K562 (cell line): Measurements from ENCODE around the gene HYOU1. TPM values are rescaled to one million over a fixed set of nuclear protein-coding genes. Genes with fewer than 3 reads are reported as not detected.
A peak's percentile ranks its signal among the peaks of the same experiment; 100 is the strongest.

ENCODE experiments used
- BCOR ChIP-seq: fragments of 450-650 bp; IDR thresholded peaks from 2 replicates; pipeline ENCODE4 v1.6.1; 2016
- CEBPZ ChIP-seq: fragments of 150-350 bp; IDR thresholded peaks from 2 replicates; pipeline ENCODE4 v1.6.1; 2014; ENCODE audit warnings: low read depth, mild to moderate bottlenecking, low read length, borderline replicate concordance
- CUX1 ChIP-seq: fragments of 200-800 bp; sonication (Bioruptor generic); IDR thresholded peaks from 2 replicates; pipeline ENCODE4 v1.6.1; 2016; ENCODE audit warnings: missing genetic modification characterization, missing compliant biosample characterization
- HDAC6 ChIP-seq: IDR thresholded peaks from 2 replicates; pipeline ENCODE4 v1.6.1; 2012; ENCODE audit warnings: low read depth, mild to moderate bottlenecking, control low read depth, inconsistent platforms, low read length, moderate library complexity
- HEY1 ChIP-seq: fragments of 250-450 bp; sonication (Bioruptor Pico); IDR thresholded peaks from 2 replicates; pipeline ENCODE4 v1.5.0; 2020; ENCODE audit warnings: mild to moderate bottlenecking, moderate library complexity, borderline replicate concordance
- HMG20A ChIP-seq: fragments of 450-650 bp; formaldehyde crosslinking; conservative IDR thresholded peaks from 2 replicates; pipeline ENCODE4 v1.4.0; 2020; ENCODE audit warnings: mild to moderate bottlenecking, mixed read lengths
- KDM4B ChIP-seq, 2 experiments: fragments of 450-650 bp in 1 of 2; sonication (generic) in 1 of 2; IDR thresholded peaks; 2 replicates each; pipeline ENCODE4 v1.6.1; 2016 to 2017; ENCODE audit warnings: borderline replicate concordance in 2 of 2, antibody characterized with exemption in 1 of 2, low read depth in 1 of 2, mild to moderate bottlenecking in 1 of 2
- MYBL2 ChIP-seq, 2 experiments: fragments of 450-650 bp in 1 of 2; sonication (generic) in 1 of 2; formaldehyde crosslinking in 1 of 2; IDR thresholded peaks; 2 replicates each; pipeline versions ENCODE4 v1.6.1 to v1.8.1; 2017 to 2022; ENCODE audit warnings: borderline replicate concordance in 1 of 2, inconsistent platforms in 1 of 2, low read depth in 1 of 2, mild to moderate bottlenecking in 1 of 2, missing genetic modification reagents in 1 of 2, moderate library complexity in 1 of 2
- NCOA4 ChIP-seq: fragments of 450-650 bp; IDR thresholded peaks from 2 replicates; pipeline ENCODE4 v1.6.1; 2018; ENCODE audit warnings: mild to moderate bottlenecking; ENCODE audit not compliant: partially characterized antibody
- POLR3G ChIP-seq: IDR thresholded peaks from 2 replicates; pipeline ENCODE4 v1.6.1; 2011; ENCODE audit not compliant: insufficient read length, insufficient replicate concordance; ENCODE audit errors: extremely low read depth
- RNF2 ChIP-seq: sonication (generic); IDR thresholded peaks from 2 replicates; pipeline ENCODE4 v1.6.1; 2016
- ZNF174 ChIP-seq: fragments of 250-450 bp; sonication (Bioruptor Pico); IDR thresholded peaks from 2 replicates; pipeline ENCODE4 v1.4.0; 2020; ENCODE audit warnings: mild to moderate bottlenecking
- ZNF395 ChIP-seq: fragments of 200-800 bp; sonication (Bioruptor generic); IDR thresholded peaks from 2 replicates; pipeline ENCODE4 v1.6.1; 2017; ENCODE audit warnings: missing genetic modification characterization, missing compliant biosample characterization
- ZNF778 ChIP-seq: fragments of 450-650 bp; formaldehyde crosslinking; IDR thresholded peaks from 2 replicates; pipeline ENCODE4 v1.4.0; 2020; ENCODE audit warnings: mild to moderate bottlenecking, moderate library complexity
- polyA plus RNA-seq, 8 experiments: library from polyadenylated mRNA; depleted of rRNA in 4 of 8; stranded (reverse) in 5 of 8; unstranded in 3 of 8; fragments of >200 nt; fragmentation: Nextera tagmentation in 2 of 8; fragmentation: Illumina TruSeq in 1 of 8; extraction: Ambion mirVana in 2 of 8; extraction: Trizol in 1 of 8; gene quantifications; 2 replicates each; pipeline versions ENCODE4 v1.2.1 to v1.2.3, GENCODE V29; 2011 to 2014; ENCODE audit warnings: inconsistent platforms in 1 of 8, missing spikeins in 1 of 8
- total RNA-seq, 7 experiments: library from RNA; depleted of rRNA in 6 of 7; stranded (reverse); fragments of >200 nt in 6 of 7; fragmentation: Illumina TruSeq in 2 of 7; extraction: Trizol in 2 of 7; gene quantifications; 2 replicates each; pipeline versions ENCODE4 v1.2.1 to v1.2.3, GENCODE V29; 2011 to 2021; ENCODE audit warnings: low replicate concordance in 1 of 7

The HYOU1 gene
- total and polyA plus RNA-seq, 9 of the 15 experiments (the other 6 are each of a cell fraction or from before 2014, with no cell fraction given): 19.5 to 197 (median 128) TPM

DNA sequence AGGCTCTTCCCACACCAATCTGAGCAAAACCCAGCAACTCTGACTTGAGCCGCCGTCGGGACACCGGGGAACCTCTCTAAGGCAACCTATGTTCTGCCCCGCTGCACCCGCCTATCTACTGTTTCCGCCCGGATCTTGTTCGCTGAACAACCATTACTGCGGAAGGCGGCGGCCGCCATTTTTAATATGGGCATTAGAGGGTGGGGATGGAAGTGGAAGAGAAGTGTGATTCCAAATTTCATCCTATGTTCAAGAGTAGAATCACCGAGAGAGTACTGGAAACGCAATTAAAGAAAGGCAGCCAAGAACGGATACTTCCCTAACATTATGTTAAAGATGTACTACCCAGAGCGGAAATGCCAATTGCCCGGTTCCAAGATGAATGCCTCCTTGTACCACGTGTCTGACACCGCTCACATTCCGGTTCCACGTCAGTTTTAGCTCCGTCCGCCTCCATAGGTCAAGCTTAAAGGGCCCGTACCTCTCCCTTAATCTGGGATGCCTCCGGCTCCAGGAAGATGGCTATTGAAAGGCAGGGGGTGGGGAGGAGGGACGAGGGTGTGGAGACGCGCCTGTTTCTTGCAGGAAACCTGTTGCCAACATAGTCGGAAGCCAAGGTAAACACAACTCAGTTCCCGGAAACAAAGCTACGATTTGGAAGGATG, 44.9 kb upstream of the HYOU1 start, which contains the start of gene DPAGT1 (continued):
- TF ChIP-seq CEBPZ (no peak), ZNF778 (CRISPR knock-in tag) (no peak), CUX1 (0 out of 2 replicates have a peak, but pooled peaks have one; percentile 33), HEY1 (CRISPR knock-in tag) (no peak), MYBL2 (IDR thresholded peaks at IDR 0.05; ENCODE audit: low read depth) (peak; percentile 46; the same call in 1 of the 2 replicates), MYBL2 (CRISPR knock-in tag; IDR thresholded peaks at IDR 0.05; ENCODE audit: borderline replicate concordance) (no peak), KDM4B (IDR thresholded peaks at IDR 0.05; ENCODE audit: borderline replicate concordance in 2 of 2, low read depth in 1 of 2) (no peak; a peak in 1 of 4 replicates), NCOA4 (no peak), POLR3G (no peak), ZNF395 (CRISPR knock-in tag) (peak; percentile 84; the same call in 1 of the 2 replicates), HDAC6 (no peak), ZNF174 (CRISPR knock-in tag) (no peak; the same call in 1 of the 2 replicates), BCOR (no peak), RNF2 (no peak; the same call in 1 of the 2 replicates), HMG20A (CRISPR knock-in tag) (no peak)
